NOMO-1 treated with dmso at 0.1 percent for 144 hours (cell line): ENCODE results near the gene CEP152.

Source experiments
- DNase-seq: peaks from one replicate; lab custom pipeline; 2025; ENCODE audit not compliant: unreplicated experiment; lab: John Stamatoyannopoulos, UW

The CEP152 gene

GRCh38 chr15:48777645-48778330 is 33.1 kb downstream of the CEP152 start:
- DNase-seq: no peak

GRCh38 chr15:48775546-48775945 is 35.3 kb downstream of the CEP152 start:
- DNase-seq: no peak

- DNase-seq: no peak
These were observed 36.4 kb downstream of the CEP152 start for GRCh38 chr15:48774484-48774883.

- DNase-seq: no peak
These were observed 44.7 kb downstream of the CEP152 start for GRCh38 chr15:48766196-48766595.

- DNase-seq: no peak
These were observed 45.8 kb downstream of the CEP152 start for GRCh38 chr15:48765022-48765421.

DNA sequence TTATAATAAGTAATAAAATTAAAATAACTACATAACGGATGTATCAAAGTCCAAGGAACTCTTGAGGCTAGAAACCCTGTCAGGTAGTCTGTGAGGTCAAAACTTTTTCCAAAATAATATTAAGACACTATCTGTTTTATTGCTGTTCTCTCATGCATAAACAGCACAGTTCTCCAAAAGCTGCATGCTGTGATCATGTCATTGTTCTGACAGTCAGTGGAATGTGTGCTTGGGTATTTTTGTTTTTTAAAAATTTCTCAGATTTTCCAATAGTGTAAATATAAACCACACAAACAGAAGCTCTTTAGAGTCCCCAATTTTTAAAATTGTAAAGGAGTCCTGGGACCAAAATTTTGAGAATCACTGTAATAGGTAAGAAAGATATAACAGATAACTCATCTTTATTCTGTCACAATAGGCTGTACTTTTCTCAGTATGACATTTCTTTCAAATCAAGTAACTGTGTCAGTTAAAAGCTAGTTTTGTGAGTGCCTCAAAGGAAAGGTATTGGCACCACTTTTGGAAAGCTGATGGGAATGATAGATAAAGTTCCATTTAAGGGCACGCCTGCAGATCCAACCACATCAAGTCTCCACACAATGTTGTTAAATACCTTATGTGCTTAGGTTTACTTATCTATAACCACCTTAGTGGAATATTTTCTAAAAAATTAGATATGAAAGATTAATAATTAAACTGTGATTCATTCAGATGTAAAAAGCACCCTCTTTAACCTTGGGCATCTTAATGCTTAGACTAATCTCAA is 49.3 kb downstream of the CEP152 start:
- DNase-seq: no peak

- DNase-seq: no peak
These were observed 50.9 kb downstream of the CEP152 start for GRCh38 chr15:48759921-48760320.

- no peak for DNase-seq
These were observed 53.2 kb downstream of the CEP152 start for GRCh38 chr15:48757661-48758060.

- no peak for DNase-seq
These were observed 56.9 kb downstream of the CEP152 start for GRCh38 chr15:48754011-48754410.

DNA sequence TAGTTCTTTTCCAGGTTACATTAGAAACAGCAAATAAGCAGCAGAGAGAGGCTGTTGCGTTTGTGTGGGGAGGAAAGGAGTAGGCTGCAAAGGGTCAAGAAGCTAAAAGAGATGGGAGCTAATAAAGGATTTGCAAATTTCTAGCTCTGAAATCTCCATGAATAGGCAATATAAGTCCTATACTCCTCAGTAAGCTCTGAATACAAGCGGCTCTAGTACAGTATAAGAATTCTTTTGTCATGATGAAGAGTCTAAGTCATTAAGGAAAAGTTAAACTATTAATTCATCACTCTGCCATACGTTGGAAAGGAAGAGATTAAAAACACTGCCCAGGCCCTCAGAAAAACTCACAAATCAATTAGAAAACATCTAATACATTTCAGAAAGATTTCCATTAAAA is 59.3 kb downstream of the CEP152 start:
- DNase-seq: no peak

DNA sequence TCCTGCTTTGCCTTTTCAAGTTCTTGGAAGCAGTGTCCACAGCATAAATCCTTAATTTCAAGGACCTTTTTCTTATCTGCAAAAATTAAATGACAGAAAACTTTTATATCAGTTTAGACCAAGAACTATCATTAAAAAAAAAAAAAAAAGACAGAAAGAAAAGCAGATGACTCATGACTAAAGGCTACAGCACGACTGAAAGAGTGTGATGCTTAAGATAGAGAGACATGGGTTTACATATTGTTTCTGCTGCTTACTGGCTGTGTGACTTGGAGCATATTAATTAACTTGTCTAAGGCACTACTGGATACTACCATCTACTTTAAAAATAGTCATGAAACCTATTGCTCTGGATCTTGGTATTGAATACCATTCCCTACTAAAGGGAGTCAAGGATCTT is 62.3 kb downstream of the CEP152 start:
- DNase-seq: no peak

DNA sequence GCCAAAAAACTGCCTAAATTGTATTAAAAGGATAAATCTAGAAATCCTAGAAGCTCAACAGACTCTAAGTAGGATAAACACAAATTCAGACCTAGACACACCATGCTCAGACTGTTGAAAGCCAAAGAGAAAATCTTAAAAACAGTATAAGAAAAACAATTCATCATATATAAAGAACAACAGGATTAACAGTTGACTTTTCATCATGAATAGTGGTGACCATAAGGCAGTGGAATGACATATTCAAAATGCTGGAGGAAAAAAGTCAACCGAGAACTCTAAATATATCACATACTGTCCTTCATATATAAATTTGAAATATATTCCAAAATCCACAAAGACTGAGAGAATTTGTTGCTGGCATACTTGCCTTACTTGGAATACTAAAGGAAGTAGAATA is 77.3 kb downstream of the CEP152 start:
- no peak for DNase-seq

- DNase-seq: no peak
These were observed 80.4 kb downstream of the CEP152 start for GRCh38 chr15:48730506-48730905.

DNA sequence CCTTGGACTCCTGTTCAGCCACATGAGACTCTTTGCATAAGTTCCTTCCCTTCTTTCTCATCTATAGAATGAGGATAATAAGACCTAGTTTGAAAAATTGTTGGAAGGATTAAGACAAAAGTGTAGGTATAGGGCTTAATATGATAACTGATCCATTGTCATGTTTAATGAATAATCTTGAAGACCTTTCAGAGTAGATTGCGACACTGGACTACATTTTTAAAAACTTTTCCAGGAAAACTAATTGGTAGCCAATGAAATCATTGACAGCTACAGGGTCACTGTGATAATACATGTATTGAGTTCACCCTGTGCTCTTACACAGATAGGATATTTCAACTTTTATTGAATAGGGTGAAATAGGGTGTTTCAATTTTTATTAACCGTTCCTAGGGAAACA is 86.9 kb downstream of the CEP152 start:
- DNase-seq: no peak

DNA sequence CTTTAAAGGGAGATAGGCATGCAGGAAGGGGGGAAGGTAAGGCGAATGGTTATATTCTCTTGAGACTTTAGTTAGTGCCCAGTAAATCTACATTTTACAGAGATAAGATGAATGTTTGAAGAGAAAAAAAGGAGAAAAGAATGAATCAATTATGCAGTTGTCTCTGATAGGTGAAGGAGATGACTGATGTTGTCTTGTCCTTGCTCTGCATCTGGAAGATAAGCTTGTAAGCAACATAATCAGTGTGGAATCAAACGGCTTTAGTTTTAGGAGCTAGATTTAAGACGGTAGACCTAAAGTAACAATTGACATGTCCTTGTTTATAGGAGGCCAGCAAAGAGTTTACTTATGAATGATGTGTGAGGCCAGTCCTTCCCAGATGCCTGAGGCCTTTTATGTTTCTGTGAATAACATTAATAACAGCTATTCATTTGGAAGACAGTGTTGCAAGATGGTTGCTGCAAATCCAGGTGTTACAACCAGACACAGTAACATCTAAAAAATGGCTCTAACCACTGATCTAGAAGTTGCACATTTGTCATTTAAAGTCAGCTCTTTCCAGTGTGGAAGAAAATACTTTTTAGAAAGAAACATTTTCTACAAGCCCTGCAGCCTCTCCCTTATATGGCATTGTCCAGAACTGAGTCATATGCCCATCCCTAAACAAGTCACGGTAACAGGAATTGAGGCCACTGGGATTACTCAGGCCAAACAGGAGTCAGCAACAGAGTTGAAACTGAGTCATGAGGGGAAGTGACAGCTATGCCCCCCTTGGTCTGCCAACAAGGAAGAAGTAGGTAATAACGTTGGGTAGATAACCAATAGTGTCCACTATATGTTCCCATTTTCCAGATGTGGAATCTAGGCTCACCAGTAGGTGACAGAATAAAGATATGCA is 87.9 kb downstream of the CEP152 start:
- no peak for DNase-seq

DNA sequence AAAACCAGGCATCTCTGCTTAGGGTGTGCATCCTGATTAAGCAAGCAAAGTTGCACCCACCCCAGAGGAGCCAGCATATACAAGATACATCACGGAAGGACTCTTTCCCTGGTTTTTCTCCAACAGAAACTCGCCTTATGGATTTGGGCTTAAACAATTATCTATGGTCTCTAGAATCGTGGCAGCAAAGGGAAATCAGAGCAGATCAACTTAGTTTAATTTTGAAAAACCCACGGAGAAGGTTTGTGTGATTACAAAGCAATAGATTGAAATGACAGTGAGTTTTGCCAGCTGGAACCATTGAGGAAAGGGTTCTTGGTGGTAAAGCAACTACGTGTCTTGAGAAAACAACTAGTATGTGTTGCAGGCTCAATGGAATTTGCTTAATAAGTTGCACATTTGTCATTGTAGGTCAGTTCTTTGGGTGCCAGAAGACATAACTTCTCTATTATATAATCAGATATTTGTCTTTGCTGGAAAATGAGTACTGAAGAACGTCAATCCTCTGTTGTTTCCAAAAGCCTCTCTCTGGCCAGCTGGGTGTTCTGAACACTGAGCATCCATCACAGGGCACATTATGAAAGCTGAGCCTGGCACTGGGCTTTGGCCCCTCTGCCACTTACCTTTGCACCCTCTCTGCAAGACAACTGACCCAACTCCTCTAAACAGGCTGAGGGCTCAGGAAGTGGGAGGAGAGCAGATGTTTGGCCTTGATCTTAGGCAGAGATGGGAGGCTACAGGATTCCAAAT is 89.6 kb downstream of the CEP152 start:
- DNase-seq: no peak

GRCh38 chr15:48720646-48721045 is 90.2 kb downstream of the CEP152 start:
- no peak for DNase-seq

DNA sequence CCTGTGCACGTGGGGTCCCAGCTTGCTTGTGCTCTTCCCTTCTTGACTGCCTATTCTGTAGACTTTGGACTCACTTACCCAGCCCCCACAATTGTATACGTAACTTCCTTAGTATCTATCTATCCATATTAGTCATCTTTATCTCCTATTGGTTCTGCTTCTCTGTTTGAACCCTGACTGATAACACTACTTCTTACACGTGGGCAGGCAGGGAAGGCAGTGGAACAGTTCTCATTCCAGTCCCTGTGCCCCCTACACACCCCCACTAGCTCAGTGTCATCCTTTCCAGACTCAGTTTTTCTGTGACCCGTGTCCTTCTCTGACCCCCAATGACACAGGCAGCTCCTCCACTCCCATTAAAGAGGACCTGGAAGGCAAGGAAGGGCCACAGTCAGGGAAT is 91.2 kb downstream of the CEP152 start:
- DNase-seq: no peak

DNA sequence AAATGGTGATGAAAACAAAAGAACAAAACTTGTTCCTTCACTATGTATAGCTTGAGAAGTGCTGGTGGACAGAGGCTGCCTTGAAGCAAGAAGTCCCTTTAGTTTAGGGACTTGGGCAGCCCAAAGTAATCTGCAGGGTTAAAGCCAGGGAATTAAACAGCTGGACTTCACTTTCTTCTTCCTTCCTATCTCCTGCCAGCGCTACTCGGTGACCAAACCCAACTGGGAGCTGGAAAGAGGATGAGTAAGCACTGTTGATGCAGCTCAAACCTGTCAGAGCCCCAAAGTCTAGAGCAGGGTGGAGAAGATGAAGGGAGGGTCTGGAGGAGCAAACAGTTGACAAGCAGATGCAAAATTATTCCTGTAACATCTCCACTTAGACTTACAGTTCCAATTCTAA is 92.2 kb downstream of the CEP152 start:
- DNase-seq: no peak

GRCh38 chr15:48717458-48717857 is 93.4 kb downstream of the CEP152 start:
- no peak for DNase-seq

GRCh38 chr15:48712546-48712945 is 98.3 kb downstream of the CEP152 start:
- no peak for DNase-seq
